ENCODE measurements around the gene SCTR.

- TF ChIP-seq ZNF496 (CRISPR knock-in tag; IDR thresholded peaks at IDR 0.05; ENCODE audit: insufficient replicate concordance) (no peak), NR1H2 (CRISPR knock-in tag; IDR thresholded peaks at IDR 0.05; ENCODE audit: borderline replicate concordance, low read depth) (no peak), CTCF (CRISPR knock-in tag; IDR thresholded peaks at IDR 0.05) (no peak), SIX4 (CRISPR knock-in tag; IDR thresholded peaks at IDR 0.05) (no peak), MAFK (conservative IDR thresholded peaks at IDR 0.05 in 1 of 2, IDR thresholded peaks at IDR 0.05 in 1 of 2; ENCODE audit: low read length in 2 of 2) (no peak), JUN (CRISPR knock-in tag; IDR thresholded peaks at IDR 0.05) (no peak), ZZZ3 (CRISPR knock-in tag; IDR thresholded peaks at IDR 0.05; ENCODE audit: borderline replicate concordance) (no peak), UBTF (CRISPR knock-in tag; IDR thresholded peaks at IDR 0.05) (no peak), ZNF263 (CRISPR knock-in tag; IDR thresholded peaks at IDR 0.05) (no peak), POLR2AphosphoS5 (IDR thresholded peaks at IDR 0.05; ENCODE audit: low read depth, low read length) (no peak), CBX2 (IDR thresholded peaks at IDR 0.05; ENCODE audit: low read depth, low read length) (no peak), CBX2 (CRISPR knock-in tag; IDR thresholded peaks at IDR 0.05; ENCODE audit: low read depth) (no peak), SATB2 (CRISPR knock-in tag; IDR thresholded peaks at IDR 0.05) (no peak), ZNF354B (CRISPR knock-in tag; IDR thresholded peaks at IDR 0.05) (no peak), ATF4 (CRISPR knock-in tag; IDR thresholded peaks at IDR 0.05) (no peak)
These were observed 25.0 kb upstream of the SCTR start for GRCh38 chr2:119549241-119549640.
